ENCODE measurements around the gene GLCE.
"Not testable (repeated sequence)": the region's sequence is repeated elsewhere in the genome, so short reads cannot be mapped to it uniquely, and the experiment has no call there.

Gene GLCE

DNA sequence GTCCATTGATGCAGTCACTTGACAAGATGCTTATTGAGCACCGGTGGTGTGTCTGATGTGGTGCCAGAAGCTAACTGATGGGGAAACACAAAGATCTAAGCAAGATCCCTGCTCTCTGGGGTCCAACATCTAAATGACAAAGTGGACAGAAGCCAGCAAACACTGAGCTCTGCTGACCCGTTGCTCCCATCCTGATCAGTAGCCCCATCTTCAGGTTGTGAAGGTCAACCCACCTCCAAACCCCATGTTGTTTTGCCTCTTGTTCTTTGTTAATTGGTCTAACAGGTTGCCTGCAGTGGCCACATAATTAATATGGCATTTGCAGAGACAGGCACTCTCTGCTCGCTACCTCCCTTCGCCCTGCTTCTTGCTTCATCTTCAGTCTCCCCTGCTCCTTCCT, 21.5 kb upstream of the GLCE start:
- no peak for DNase-seq

DNA sequence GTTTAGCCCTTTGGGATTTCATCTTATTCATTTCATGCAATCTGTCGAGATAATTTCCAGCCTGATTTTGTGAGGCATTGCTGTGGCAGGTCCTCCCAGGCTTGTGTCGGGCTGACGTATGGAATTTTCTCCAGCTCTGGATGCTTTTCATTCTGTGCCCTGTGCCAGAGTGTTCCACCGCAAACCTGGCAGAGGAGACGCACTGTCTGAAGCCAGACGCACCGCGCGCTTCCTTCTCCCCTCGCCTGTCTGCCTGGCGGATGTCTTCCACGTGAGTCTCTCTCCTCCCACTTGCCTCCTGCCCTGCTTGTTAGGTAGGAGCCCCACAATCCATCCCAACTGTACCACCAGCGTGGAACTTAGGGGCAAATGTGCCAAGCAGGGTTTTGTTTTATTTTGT, 20.1 kb upstream of the GLCE start:
- DNase-seq: no peak

DNA sequence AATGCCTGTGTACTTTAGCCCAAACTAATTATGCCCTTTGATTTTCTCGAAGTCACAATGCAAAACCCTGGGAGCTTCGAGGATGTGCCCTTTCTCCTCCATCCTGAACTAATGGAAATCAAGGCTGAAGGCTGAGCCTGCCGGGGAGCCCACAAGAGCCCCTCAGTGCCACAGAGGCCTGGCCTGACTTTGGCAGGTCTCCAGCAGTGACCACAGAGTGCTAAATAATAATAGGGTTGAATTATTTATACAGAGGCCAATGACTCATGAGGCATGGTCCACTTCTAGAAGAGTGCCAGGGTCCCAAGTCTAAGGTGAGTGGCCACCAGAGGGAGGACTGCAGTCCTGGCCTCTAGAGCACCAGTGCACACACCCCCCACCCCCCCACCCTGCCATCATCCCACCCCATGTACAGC, 19.1 kb upstream of the GLCE start:
- no peak for DNase-seq

DNA sequence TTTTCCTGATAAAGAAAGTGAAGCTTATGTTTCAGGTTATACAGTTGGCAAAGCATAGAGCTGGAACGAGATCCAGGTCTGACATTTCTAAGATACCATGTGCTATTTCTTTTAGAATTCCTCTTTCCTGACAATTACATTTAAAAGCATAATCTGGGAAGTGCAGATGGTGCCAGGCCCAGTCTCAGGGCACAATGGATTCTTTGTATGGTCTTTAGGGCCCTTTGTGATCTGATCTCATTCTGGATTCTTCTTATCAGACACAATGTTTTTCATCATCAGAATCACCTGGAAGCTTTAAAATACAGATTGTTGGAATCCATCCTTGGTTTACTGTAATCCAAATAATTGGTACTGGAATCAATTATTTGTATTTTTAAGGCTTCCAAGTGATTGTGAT, 18.6 kb upstream of the GLCE start:
- DNase-seq: no peak

DNA sequence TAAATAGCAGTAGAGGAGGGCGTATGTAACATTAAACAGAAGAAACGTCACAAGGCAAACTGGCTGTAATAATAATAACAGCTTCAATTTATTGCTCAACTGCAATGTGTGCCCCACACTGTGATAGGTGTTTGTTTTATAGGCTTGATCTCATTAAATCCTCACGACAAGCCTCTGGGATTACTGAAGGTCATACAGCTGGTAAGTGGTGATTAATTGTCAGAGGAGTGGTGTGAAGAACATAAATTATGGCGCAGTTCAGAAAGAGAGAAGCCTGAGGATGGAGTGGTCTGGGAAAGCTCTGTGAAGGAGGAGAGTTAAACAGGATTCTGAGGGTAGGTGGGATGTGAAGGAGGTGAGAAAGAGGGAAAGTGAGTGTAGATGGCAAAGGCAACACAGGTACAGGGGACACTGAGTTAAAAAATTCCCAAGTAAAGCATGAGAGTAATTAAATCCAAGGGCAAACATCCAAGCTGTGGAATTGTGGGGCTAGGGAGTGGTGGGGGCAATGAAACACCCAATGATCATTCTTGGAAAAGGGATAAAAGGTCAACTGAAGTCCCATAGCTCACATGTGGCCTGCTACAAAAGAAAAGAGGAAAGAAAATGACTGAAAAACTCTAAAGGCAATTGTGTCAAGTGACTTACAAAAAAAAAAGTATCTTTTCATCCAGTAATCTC, 16.5 kb upstream of the GLCE start:
- no peak for DNase-seq

DNA sequence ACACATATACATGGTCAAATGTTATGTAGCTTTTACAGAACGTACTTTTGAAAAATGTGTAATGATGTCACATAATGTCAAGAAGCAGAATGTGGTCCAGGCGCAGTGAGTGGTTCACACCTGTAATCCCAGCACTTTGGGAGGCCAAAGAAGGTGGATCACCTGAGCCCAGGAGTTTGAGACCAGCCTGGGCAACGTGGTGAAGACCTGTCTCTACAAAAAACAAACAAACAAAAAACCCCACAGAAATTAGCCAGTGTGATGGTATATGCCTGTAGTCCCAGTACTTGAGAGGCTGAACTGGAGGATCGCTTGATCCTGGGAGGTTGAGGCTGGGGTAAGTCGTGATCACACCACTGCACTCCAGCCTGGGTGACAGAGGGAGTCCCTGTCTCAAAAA, 15.9 kb upstream of the GLCE start:
- no peak for DNase-seq

DNA sequence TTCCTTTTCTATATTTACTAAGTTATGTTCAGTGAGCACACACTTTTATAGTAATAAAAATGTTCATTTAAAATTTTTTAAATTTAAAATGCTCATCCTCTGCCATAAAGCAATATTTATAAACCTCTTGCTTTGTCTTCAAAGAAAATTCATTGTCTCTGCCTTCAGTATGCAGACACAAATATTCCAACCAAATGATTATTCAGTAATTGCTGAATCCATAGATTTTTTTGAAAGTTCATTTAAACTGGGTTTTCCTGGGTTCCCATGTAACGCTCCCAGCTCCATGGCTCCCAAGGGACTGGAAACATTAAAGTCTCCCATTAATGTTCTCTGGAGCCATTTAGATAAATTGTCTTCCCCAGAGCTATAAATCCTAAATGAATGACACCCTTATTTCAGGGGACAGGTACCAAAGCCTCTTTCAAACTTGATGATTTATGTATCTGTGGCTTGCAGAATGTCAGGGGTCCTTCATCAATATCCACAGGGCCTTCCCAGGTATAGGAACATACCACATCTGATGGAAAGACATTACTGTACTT, 15.2 kb upstream of the GLCE start:
- no peak for DNase-seq

DNA sequence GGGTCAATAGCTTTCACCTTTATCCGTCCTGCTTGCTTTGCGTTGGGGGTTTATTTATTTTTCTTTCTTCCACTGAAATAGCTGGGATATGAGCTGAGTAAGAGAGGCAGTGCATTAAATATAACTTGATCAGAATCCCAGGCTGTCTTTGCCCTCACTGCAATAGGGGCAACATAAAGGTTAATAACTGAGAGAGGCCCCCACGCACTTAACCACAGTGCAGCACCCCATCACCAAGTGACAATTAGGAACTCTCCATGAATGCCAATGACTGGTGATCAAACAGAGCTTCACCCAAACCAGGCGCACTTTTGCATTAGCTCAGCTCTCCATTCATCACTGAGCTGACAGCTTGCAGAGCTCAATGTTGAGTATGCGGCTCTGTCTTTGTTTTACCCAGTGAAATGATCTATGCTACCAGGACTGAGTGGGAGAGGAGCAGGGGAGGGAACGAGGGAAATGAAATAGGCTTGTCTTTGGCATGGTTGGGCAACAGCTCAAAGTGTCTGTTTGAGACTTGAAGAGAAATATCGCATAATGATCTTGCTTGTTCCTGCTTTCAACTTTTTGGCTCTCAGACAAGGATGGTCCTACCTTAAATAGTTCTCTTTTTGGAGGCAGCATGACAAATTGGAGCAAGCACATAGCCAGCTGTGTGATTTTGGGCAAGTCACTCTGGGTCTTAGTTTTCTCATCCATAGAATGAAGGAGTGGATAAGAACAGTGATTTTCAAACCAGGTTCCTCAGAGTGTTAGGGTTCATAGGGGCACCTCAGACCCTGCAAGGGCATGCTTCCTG, 14.5 kb upstream of the GLCE start:
- no peak for DNase-seq

DNA sequence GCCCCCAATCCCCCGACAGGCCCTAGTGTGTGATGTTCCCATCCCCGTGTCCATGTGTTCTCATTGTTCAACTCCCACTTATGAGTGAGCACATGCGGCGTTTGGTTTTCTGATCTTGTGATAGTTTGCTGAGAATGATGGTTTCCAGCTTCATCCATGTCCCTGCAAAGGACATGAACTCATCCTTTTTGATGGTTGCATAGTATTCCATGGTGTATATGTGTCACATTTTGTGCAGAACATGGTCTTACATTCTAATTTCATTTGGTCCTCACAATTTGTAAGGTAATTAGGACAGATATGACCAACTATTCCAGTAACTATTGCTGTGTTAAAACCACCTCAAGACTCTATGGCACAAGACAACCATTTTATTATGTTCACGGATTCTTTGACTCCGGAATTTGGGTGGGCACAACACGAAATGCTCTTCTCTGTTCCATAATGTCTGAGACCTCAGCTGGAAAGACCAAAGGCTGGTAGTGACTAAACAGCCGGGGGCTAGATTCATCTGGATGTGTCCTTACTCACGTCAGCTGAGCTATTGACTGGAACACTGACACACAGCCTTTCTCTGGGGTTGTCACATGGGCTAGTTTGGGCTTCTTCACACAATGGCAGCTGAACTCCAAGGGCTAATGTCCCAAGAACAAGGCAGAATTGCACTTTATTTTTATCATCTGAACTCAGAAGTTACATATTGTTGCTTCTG, 13.6 kb upstream of the GLCE start:
- DNase-seq: no peak

DNA sequence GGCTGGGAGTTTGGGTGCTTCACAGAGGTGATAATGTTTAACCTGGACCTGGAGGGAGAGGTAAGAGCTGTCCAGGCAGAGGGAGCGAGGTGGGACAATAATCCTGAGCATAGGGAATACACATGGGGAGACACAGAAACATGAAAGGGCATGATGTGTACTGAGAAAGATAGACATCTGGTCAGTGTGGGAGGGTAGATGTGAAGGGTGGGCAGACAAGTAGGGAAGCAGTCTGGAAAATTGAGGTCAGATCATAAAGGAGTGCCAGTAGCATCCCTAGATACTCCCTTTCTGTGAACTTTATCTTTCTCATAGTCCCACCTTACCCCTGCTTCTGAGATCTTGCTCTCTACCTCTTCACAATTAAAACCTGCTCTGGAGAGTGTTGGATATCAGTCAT, 12.0 kb upstream of the GLCE start:
- no peak for DNase-seq

DNA sequence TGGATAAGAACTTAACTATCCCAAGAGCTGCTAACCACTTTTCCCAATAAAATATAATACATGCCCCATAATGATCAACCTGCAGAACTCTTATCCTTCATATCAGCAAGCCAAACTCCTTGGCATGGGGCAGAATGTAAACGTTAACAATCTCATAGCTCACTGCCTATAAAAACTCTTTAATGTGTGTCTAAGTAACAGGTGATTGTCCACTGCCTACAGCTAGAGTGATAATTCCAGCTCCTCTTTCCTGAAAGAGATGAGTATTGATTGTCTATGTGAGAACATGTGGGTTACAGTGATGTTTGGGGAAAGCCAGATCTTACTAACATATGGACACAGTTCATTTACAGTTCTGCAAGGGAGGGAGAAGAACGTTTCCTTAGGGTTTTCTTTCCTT, 11.3 kb upstream of the GLCE start:
- DNase-seq: no peak

DNA sequence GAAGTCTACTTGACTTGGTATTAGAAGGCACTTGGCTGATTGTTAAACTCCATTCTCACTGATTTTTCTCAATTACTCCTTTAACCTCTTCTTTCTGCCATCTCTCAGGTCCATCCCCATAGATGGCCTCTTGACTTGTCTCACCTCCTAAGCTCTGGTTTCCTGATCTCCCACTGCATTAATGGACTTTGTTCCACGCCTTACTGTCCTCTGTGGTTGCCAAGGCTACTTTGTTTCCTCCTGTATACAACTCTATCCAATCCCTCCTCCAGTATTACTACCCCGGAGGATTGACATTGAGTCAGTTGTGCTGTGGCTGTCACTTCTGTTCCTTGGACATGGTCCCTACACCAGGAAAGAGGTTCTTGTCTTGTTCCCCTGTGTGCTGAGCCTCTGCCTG, 10.6 kb upstream of the GLCE start:
- DNase-seq: no peak

DNA sequence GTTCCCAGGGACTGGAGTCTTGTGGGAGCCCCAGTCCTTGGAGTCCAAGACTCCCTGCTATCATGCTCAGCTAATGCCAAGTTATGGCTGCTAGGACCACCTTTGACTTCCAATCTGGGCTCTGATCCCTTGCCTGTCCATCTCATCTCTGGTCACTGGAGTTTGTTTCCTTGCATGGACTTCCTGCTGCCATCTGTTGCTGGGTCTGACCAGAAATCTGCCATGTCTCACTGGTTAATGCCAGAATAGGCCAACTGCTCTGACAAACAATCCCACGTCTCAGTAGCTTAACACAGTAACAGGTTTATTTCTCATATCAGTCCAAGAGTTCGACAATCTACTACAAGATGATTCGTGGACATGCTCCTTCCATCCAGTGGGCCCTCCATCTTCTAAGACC, 10.1 kb upstream of the GLCE start:
- no peak for DNase-seq

DNA sequence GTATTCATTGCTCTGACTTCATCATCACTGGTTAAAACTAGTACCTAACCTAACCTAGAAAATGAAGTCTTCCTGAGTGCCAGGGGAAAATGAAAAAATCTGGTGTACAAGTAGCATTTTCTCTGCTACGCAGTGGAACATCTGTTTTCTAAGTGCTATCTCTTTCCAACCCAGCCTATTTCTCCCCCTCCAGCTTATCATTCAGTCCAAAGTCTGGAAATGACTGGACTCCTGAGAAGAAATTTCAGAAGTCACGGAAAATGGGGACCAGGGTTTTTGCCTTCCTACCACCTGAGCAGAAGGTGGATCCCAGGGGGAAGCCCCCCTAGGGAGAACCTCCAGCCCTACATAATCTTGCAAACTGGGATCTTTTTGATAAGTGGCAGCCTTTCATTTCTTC, 9.6 kb upstream of the GLCE start:
- DNase-seq: no peak

DNA sequence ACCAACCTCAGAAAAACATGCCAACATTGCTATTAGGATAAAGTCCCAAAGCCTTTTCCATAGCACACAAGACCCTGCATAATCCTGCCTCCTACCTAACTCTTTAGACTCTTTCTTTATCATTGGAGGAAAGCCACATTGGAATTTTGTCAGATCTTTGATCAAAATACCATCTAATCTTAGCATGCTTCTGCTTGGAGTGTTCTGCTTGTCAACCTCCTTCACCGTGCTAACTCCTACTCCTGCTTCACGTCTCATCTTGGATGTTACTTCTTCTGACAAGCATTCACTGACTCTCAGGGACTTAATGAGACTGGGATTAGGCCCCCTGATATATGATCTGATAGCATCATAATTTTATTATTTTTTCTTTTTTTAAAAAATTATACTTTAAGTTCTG, 7.4 kb upstream of the GLCE start:
- no peak for DNase-seq

DNA sequence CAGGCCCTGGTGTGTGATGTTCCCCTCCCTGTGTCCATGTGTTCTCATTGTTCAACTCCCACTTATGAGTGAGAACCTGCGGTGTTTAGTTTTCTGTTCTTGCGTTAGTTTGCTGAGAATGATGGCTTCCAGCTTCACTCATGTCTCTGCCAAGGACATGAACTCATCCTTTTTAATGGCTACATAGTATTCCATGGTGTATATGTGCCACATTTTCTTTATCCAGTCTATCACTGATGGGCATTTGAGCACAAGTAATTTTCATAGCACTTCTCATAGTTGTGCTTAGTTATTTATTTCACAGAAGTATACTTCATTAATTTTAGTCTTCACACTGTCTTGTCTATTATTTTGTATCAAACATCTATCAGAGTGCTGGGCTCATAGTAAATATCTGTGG, 6.8 kb upstream of the GLCE start:
- DNase-seq: not testable (repeated sequence)

DNA sequence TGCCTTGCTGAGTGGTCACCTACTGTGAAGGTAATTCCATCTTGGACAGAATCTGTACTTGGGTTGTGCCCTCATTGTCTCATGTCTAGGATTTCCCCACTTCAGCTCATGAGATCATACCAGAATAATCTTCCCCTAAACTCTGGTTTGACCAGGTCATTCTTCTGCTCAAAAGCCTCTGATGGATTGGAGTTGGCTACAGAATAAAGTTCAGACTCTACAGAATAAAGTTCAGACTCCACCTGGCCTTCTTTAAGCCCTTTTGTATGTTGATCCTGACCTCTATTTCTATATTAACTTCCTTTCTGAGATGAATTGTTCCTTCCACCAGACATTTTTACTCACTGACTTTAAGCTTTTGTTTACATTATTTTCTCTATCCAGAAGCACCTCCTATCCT, 6.4 kb upstream of the GLCE start:
- no peak for DNase-seq

DNA sequence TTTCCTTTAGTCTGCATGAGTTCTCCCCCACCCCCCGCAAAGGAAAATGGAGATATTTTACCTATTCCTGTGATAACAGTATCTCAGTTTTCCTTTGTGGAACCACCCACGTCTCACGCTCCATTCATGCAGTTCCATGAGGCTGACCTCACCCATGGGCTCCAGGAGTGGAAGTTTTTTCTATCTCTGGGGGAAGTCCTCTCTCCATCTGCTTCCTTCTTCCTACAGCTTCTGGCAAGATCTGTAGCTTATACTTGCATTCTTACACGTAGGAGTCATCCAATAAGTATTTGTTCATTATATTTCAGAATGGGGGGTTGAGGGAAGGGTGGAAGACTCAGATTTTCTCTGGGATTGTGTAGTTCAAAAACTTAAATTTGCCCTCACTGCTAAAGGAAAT, 5.8 kb upstream of the GLCE start:
- no peak for DNase-seq

DNA sequence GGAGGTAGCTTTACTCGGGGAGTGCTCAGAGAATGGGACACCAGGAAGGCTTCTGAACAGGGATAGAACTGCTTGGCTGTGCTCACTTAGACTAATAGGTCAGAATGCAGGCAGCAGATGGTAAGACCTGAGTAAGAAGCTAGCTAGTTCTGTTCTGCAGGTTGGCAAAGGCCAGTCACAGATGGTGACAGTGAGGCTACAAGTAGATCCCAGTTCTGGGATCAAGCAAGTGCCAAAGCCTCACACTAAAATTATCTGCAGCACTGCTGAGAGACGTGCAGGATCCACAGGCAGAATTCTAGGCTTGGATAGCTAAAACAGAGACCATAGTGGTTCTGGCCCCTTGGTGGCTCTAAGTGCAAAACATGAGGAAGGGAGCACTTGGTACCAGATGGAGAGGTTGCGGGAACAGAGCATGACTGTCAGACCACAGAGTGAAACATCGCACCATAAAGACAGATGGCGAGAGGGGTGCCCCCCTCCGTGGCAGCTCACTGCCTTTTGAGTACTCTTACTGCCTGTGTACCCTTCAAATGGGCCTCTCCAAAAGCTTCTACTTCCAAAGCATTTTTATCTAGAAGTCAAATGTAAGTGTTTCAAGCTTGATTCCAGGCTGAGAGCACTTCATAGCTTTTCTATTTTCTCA, 3.6 kb upstream of the GLCE start:
- no peak for DNase-seq

DNA sequence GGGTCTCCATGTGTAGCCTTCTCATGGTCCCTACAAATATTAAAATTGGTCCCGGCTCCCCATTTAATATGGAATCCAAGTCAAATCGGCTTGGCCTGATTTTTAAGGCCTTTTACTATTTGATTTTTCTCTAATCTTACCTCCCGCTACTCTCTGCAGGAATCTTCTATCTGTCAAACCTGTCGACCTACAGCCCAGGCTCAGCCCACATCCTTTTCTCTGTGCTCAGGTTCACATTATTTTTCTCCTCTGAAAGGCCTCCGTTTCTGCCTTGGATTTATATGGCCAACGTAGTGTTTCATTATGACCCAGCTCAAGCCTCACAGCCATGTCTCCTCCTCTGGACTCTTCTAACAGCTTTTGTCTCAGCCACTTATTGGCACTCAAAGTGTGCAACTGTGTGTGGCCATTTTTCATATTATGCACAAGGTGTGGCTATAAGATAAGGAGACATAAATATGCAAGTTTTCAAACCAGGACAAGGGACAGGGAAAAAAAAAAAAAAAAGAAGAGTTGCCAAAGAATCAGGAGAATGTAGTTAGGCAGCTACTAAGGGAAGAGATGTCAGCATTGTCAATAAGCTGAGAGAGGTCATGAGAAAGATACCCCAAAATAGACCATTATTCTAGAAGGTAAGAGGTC, 2.1 kb upstream of the GLCE start:
- no peak for DNase-seq

DNA sequence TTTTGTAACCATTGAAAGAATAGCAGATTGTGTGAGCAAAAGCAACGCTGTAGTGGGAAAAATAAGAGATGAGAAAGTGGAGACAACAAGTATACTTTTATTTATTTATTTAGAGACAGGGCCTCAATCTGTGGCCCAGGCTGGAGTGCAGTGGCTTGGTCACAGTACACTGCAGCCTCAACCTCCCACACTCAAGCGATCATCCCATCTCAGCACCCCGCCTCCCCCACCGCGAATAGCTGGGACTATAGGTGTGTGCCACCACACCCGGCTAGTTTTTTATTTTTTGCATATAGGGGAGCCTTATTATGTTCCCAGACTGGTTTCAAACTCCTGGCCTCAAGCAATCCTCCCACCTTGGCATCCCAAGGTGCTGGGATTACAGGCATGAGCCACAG, 1.6 kb upstream of the GLCE start:
- no peak for DNase-seq

DNA sequence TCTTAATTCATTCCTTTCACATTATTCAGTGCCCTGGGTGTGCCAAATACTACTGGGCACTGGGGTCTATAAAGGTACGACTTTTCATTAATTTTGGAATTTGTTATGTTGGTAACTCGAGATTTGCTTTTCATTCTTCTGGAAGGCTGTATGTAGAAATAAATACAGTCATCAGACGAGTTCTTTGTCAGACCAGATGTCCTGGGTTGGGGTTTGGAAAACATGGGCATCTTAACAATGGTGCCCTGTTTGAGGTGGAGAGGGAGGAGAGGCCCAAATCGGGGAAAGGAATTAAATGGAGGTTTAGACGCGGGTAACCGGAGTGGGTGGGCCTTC, 662 bp upstream of the GLCE start:
- no peak for DNase-seq

All from activated CD4-positive, alpha-beta T cell treated with anti-CD3 and anti-CD28 coated beads, Interleukin-2, Interleukin-6, amounts not matched to agents 100 ng/mL and 50 ng/mL, durations not matched to agents 16 hours and 8 hours (primary cell).